SU-DHL-6 (cell line): Measurements from ENCODE around the gene CCDC93.

Experiments used
- H2AFZ ChIP-seq: fragments of 200-600 bp; sonication (generic); 2 replicates; pipeline ENCODE4 v1.6.1; 2014; ENCODE audit warnings: low read depth, mild to moderate bottlenecking, moderate library complexity, mixed read lengths, antibody characterized with exemption, low read length; ENCODE audit not compliant: severe bottlenecking
- H3F3A ChIP-seq: fragments of 200-600 bp; shearing (Covaris generic); 2 replicates; pipeline ENCODE4 v1.6.0; 2016; ENCODE audit warnings: antibody characterized with exemption, mild to moderate bottlenecking; ENCODE audit not compliant: insufficient read depth
- H3K27ac ChIP-seq: fragments of 200-600 bp; sonication (generic); 2 replicates; pipeline ENCODE4 v1.5.1; 2016; ENCODE audit warnings: low read depth, mild to moderate bottlenecking, low read length, moderate library complexity, mixed read lengths
- H3K27me3 ChIP-seq: fragments of 200-600 bp; sonication (generic), shearing (Covaris generic); 2 replicates; pipeline ENCODE4 v1.6.0; 2014; ENCODE audit warnings: mild to moderate bottlenecking, low read length
- H3K36me3 ChIP-seq: fragments of 200-600 bp; sonication (generic); 2 replicates; pipeline ENCODE4 v1.6.1; 2014; ENCODE audit warnings: mild to moderate bottlenecking, low read length, mixed read lengths
- H3K4me2 ChIP-seq: fragments of 300-600, 200-600 bp; shearing (Covaris generic), sonication (generic); 2 replicates; pipeline ENCODE4 v1.6.0; 2014; ENCODE audit warnings: low read length, low read depth, mild to moderate bottlenecking; ENCODE audit not compliant: poor library complexity, severe bottlenecking
- H3K4me3 ChIP-seq: fragments of 200-600 bp; sonication (generic); 2 replicates; pipeline ENCODE4 v1.5.1; 2014; ENCODE audit warnings: antibody characterized with exemption, low read length, mild to moderate bottlenecking, mixed read lengths; ENCODE audit not compliant: insufficient read depth, poor library complexity, severe bottlenecking
- H3K79me2 ChIP-seq: fragments of 200-600 bp; sonication (generic); 2 replicates; pipeline ENCODE4 v1.6.1; 2014; ENCODE audit warnings: mild to moderate bottlenecking, low read length, moderate library complexity; ENCODE audit not compliant: insufficient read depth
- H3K9ac ChIP-seq: fragments of 200-600 bp; sonication (generic); 2 replicates; pipeline ENCODE4 v1.7.0; 2014; ENCODE audit warnings: mild to moderate bottlenecking, low read length
- H3K9me2 ChIP-seq: fragments of 200-600 bp; sonication (generic); replicated peaks from 2 replicates; pipeline ENCODE4 v1.6.1; 2014; ENCODE audit warnings: low read length; ENCODE audit not compliant: insufficient read depth
- H3K9me3 ChIP-seq: fragments of 200-600 bp; sonication (generic); 2 replicates; pipeline ENCODE4 v1.6.1; 2014; ENCODE audit warnings: low read length, mixed read lengths; ENCODE audit not compliant: insufficient read depth
- H4K20me1 ChIP-seq: fragments of 200-600 bp; sonication (generic); 2 replicates; pipeline ENCODE4 v1.6.1; 2014; ENCODE audit warnings: low read depth, mild to moderate bottlenecking, antibody characterized with exemption, low read length, moderate library complexity, mixed read lengths
- CTCF ChIP-seq: fragments of 200-600 bp; sonication (generic); IDR thresholded peaks from one replicate; pipeline ENCODE4 v1.5.1; 2017; ENCODE audit warnings: antibody characterized with exemption, mild to moderate bottlenecking, low read length, moderate library complexity; ENCODE audit not compliant: insufficient read depth, poor library complexity, severe bottlenecking
- EZH2phosphoT487 ChIP-seq: fragments of 200-600 bp; sonication (generic), shearing (Covaris generic); conservative IDR thresholded peaks from 2 replicates; pipeline ENCODE4 v1.6.1; 2018; ENCODE audit warnings: mild to moderate bottlenecking, antibody characterized with exemption, low read length, moderate library complexity, mixed read lengths

CCDC93 gene

GRCh38 chr2:117960231-117960630, 53.6 kb downstream of the CCDC93 start:
- H3K79me2 ChIP-seq = no peaks in the 10 kb centered on the region
- peaks cover 23% of the 10 kb centered on the region for H3K36me3 ChIP-seq
- TF ChIP-seq CTCF = no peak
- TF ChIP-seq EZH2phosphoT487 = no peak
- H3F3A ChIP-seq = no peaks in the 10 kb centered on the region
- H3K9ac ChIP-seq = no peak overlapping the region
- no peak overlapping the region for H3K4me2 ChIP-seq
- no peak overlapping the region for H3K27ac ChIP-seq
- no peaks in the 10 kb centered on the region for H3K9me3 ChIP-seq
- H3K4me3 ChIP-seq = no peak overlapping the region
- H4K20me1 ChIP-seq = no peaks in the 10 kb centered on the region
- H2AFZ ChIP-seq = no peak overlapping the region
- no peaks in the 10 kb centered on the region for H3K27me3 ChIP-seq
- H3K9me2 ChIP-seq = no peaks in the 10 kb centered on the region

- no peaks in the 10 kb centered on the region for H3K79me2 ChIP-seq
- H2AFZ ChIP-seq = no peak overlapping the region
- no peak overlapping the region for H3K4me3 ChIP-seq
- H4K20me1 ChIP-seq = no peaks in the 10 kb centered on the region
- H3K9me3 ChIP-seq = no peaks in the 10 kb centered on the region
- no peaks in the 10 kb centered on the region for H3K27me3 ChIP-seq
- peaks cover 27% of the 10 kb centered on the region for H3K36me3 ChIP-seq
- H3K27ac ChIP-seq = no peak overlapping the region
- H3K9ac ChIP-seq = no peak overlapping the region
- H3F3A ChIP-seq = no peaks in the 10 kb centered on the region
- H3K9me2 ChIP-seq = no peaks in the 10 kb centered on the region
- TF ChIP-seq CTCF (no peak), EZH2phosphoT487 (no peak)
- H3K4me2 ChIP-seq = no peak overlapping the region
Measured at GRCh38 chr2:117958186-117958585, 55.7 kb downstream of the CCDC93 start.

GRCh38 chr2:117957616-117958015, 56.3 kb downstream of the CCDC93 start:
- no peak overlapping the region for H2AFZ ChIP-seq
- H4K20me1 ChIP-seq = no peaks in the 10 kb centered on the region
- H3F3A ChIP-seq = no peaks in the 10 kb centered on the region
- no peak overlapping the region for H3K4me2 ChIP-seq
- H3K79me2 ChIP-seq = no peaks in the 10 kb centered on the region
- H3K27ac ChIP-seq = no peak overlapping the region
- no peaks in the 10 kb centered on the region for H3K27me3 ChIP-seq
- H3K4me3 ChIP-seq = no peak overlapping the region
- H3K36me3 ChIP-seq = peaks cover 27% of the 10 kb centered on the region
- H3K9ac ChIP-seq = no peak overlapping the region
- TF ChIP-seq CTCF (no peak), EZH2phosphoT487 (no peak)
- no peaks in the 10 kb centered on the region for H3K9me3 ChIP-seq
- H3K9me2 ChIP-seq = no peaks in the 10 kb centered on the region
